ENCODE measurements around the gene CCDC88C.
"Not testable (repeated sequence)": the region's sequence is repeated elsewhere in the genome, so short reads cannot be mapped to it uniquely, and the experiment has no call there.

Gene CCDC88C

DNA sequence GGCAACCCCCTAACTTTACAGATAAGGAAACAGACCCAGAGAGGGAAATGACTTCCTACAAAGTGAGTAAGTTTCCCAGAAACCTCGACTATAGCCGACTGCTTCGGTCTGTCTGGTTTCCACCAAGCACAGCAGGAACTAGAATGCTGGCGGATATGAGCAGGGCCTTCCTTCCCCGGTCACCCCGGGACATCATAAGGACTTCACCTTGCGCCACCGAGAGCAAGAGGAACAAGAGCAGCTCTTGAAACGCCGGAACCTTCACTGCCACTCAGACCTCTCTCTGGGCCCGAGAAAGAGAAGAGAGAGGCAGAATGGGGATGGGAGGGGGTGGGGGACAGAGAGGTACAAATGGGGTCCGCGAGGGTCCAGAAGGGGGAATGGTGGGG, 143.7 kb downstream of the CCDC88C start:
- in situ Hi-C loops (cut with MboI; ENCODE audit: low sequenced_read_pairs) = no loop called here

DNA sequence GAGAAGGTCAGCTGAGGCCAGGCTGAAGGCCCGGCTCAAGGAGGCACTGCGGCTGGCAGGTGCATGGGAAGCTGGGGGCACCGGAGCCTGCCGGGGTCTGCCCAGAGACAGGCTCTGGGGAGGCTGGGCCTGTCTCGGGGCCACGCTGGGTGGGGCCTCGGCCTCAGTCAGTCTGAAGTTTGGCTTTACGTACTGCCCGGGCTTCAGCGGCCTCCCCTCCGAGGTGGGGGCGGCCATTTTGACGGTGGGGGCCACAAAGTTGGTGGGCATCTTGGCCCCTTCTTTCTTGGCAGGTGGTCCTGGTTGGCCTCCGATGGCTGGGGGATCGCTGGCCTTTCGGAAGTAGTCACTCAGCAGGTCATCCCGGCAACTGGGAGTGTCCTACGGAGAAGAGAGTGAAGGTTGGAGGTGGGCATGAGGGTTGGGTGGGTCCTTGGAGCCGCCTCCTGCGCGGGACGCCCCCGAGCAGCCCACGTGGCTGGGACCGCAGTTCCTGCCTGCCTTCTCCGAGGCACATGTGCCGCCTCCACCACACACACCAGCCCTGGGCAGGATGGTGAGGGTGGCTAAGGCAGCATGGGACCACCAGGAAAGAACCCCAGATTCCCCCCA, 144.2 kb downstream of the CCDC88C start:
- in situ Hi-C loops (cut with MboI; ENCODE audit: low sequenced_read_pairs) = no loop called here

DNA sequence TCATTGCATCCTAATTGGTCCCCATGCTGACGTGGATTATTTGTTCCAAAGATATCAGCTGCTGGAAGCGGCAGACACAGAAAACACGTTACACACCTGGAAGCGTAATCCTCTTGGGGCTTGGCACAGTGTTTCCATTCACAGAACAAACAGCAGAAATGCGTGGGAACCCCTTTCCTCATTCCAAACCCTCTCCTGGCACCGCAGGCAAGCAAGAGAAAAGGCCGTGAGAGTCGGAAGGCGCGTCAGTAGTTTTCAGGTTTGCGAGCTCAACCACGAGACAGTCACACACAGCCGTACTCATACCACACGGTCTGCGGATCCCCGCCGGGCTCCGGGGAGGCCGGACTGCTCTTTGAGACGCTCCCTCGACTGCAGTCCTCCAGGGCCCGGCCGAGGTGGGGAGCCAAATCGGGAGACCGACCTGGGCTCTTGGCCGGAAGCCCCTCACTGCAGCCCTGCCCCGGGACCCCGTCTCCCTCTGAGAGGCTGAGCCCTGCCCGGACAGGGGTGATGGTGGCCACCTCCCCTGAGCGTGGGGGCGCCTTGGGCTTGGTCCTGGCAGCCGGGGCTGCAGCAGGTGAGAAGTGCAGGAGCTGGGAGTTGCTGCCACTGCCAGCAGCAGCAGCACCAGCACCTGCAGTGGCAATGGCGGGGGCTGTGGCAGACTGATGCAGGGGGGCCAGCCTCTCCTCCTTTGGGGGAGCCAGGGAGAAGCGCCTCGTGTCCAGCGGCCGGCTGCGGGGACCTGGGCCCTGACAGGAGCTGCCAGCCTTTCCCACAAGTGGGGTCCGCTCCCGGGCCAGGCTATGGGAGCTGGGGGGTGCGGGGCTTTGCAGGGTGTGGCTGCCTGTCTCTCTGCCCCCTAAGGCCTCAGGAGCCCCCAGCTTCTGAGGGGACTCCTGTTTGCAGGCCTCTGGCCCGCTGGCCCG, 145.0 kb downstream of the CCDC88C start:
- in situ Hi-C loops (cut with MboI; ENCODE audit: low sequenced_read_pairs) = no loop called here

DNA sequence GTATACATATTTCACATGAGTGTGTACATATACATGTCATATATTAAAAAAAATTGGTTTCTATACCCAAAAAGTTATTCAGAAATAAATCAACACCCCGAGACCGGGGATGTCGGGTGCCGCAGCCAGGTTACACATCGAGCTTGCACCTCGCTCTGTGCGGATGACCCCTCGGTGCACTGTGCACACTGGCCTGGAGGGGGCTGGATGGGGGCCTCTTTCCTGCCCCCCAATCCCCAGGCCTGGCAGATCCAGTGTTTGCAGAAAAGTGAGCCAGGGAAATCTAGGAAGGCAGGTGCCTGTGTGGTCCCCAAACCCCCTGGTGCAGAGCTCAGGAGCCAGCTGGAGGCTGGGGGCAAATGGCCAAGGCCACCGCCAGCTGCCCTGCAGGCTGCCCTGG, 146.0 kb downstream of the CCDC88C start:
- in situ Hi-C loops (cut with MboI; ENCODE audit: low sequenced_read_pairs) = no loop called here

DNA sequence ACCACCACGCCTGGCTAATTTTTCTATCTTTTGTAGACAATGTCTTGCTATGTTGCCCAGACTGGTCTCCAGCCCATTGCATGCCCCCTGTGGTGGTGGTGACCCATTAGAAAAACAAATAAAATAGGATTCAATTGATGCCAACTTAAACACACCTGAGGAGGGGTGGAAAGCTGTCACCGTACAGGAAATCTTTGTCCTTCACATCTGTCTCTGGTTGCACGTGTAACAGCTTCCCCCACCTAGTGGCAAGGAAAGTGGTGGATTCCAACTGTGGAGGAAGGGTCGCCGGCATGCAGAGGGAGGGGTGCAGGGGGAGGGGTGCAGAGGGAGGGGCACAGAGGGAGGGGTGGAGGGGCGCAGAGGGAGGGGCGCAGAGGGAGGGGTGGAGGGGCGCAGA, 147.0 kb downstream of the CCDC88C start:
- in situ Hi-C loops (cut with MboI; ENCODE audit: low sequenced_read_pairs) = no loop called here

DNA sequence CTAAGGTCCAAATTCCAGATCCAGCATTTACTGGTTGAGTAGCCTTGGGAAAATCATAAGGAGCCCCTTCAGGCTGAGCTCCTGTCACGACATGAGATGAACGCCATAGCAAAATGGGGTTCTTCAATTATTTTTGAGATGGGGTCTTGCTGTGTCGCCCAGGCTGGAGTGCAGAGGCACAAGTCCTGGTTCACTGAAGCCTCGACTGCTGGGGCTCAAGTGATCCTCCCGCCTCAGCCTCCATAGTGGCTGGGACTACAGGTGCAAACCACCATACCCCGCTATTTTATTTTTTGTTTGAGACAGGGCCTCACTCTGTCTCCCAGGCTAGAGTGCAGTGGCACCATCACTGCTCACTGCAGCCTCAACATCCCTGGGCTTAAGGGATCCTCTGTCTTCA, 147.4 kb downstream of the CCDC88C start:
- in situ Hi-C loops (cut with MboI; ENCODE audit: low sequenced_read_pairs) = no loop called here

DNA sequence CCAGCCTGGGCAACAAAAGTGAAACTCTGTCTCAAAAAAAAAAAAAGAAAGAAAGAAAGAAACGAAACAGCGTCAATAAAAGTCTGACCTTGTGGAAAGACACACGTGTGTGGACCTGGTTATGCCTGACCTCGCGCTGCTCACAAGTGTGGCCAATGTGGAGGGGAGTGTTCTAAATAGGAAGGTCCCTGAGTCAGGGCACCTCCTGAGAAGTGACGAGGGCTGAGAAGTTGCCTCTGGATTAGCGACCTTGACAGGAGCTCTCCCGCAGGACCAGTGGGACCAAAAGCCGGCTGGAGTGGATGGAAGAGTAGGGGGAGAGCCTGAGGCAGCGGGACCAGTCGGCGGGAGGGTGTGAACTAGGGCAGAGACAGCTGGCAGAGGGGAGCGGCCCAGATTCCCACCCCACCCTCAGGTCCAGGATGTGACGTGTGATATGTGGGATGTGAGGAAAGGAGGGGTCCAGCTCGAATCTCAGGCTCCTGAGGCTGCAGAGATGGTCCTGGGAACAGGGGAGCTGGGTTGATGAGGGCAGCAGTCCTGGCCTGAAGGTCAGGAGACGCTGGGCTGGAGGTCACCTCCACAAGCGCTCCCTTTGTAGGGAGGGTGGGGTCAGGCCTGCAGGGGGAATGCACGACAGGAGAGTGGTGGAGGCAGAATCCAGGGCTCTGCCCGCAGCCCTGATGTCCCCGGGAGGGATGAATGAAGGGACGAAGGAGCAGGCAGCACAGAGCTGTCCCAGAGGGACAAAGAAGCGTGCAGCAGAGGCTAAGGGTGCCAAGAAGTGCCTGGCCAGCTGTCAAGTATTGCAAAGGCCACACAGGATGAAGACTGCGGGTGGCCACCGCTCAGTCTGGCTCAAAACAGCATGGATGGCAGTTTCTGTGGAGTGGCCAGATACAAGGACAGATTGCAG, 148.3 kb downstream of the CCDC88C start:
- in situ Hi-C loops (cut with MboI; ENCODE audit: low sequenced_read_pairs) = no loop called here

DNA sequence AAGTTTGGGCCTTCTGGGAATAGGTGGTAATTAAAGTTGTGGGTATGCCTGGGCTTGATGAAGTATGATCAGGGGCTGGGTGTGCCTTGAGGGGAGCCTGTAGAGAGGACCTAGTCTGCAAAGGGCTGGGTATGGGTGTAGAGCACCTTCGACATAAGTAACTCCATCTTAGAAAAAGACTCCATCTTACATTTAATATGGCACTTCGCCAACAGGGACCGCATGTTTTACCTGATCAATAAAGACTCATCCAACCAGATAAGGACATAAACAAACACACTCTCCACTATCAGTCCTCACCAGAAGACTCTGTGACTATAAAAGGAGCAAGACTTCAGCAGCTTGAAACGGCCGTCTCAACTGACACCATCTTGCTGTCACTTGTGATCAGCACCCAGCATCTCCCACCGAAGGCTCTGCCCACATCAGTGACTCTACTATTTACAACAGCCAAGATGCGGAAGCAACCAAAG, 149.6 kb downstream of the CCDC88C start:
- in situ Hi-C loops (cut with MboI; ENCODE audit: low sequenced_read_pairs) = no loop called here

DNA sequence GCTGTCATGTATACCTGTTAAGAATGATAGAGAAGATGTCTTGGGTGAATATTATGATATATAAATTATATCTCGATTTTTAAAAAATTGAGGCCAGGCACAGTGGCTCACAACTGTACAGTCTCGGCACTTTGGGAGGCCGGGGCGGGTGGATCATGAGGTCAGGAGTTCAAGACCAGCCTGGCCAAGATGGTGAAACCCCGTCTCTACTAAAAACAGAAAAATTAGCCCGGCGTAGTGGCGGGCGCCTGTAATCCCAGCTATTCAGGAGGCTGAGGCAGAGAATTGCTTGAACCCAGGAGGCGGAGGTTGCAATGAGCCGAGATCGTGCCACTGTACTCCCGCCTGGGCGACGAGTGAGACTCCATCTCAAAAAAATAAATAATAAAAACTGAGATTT, 151.3 kb downstream of the CCDC88C start:
- in situ Hi-C loops (cut with MboI; ENCODE audit: low sequenced_read_pairs) = not testable (repeated sequence)

DNA sequence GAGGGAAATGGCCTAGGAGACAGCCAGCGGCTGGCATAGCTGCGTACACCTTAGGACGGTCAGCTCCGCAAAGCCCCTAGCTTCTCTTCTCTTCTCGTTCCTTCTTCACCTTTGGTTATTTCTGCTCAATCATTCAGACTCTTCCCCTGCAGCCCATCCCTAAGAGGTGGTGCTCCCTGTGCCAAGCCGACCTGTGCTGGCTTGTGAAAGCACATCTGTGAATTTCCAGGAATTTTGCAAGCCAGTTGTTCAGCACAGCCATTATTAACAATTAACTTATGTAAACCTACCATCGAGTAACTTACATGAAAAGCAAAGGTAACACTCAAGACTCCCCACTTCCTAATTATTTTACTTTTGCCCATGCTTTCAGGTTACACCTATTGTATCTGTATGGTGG, 152.2 kb downstream of the CCDC88C start:
- in situ Hi-C loops (cut with MboI; ENCODE audit: low sequenced_read_pairs) = no loop called here

DNA sequence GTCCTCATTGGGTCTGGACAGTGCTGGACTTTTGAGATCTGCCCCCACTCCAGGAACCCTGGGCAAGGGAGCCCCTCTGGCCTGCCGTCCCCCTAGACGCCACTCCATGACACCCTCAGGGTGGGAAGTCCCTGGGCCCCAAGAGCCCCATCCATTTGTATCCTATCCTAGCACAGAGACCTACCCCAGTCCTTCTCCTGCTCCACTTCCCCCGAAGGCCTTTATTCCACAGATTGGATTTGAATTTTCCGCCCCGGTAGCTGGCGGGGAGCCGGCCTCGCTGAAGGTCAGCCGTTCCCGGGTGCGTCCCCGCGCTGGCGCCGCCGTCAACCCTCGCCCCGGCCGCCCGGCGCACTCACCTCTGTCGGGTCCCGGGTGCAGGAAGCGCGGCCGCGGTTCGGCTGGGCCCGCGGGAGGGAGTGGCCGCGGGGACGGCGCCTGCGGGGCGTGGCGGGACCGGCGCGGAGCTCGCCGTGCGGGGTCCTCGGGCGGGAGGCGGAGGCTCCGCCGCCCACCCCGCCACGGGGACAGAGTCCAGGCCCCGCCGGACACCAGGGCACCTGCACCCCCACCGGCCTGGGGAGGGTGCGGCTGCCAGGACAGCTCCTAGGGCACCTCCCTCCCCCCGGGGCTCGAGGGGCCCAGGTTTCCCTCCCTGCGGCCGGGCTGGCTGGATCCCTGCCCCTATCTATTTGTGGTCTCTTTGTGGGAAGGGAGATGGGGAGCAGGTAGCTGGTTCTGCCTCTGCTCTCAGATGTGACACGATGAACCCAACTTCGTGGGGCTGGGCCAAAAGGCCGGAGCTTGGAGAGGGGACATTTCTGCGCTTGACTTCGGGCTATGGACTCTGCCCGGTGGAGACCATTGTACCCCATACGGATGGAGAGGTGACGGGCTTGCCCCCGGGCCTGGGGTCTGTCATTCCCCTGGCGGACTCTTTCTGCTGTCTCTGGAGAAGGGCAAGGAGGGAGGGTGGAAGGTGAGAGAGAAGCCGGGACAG, 153.2 kb downstream of the CCDC88C start:
- in situ Hi-C loops (cut with MboI; ENCODE audit: low sequenced_read_pairs) = no loop called here

DNA sequence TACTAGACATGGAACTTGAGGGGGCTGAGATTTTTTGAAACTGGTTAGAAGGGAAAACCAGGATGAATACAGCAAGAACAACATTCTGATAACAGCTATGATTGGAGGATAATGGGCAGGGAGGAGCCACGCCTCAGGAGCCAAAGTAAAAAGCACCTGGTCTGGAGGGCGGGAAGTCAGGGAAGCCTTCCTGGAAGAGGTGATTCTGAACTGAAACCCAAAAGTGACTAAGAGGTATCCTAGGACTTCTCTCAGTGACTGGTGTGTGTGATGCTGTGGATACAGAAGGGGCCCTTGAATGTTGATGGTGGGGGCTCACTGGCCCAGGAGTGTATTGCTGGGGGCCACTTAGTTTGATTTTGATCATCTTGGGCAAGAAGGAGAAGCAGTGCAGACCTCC, 154.3 kb downstream of the CCDC88C start:
- in situ Hi-C loops (cut with MboI; ENCODE audit: low sequenced_read_pairs) = no loop called here

DNA sequence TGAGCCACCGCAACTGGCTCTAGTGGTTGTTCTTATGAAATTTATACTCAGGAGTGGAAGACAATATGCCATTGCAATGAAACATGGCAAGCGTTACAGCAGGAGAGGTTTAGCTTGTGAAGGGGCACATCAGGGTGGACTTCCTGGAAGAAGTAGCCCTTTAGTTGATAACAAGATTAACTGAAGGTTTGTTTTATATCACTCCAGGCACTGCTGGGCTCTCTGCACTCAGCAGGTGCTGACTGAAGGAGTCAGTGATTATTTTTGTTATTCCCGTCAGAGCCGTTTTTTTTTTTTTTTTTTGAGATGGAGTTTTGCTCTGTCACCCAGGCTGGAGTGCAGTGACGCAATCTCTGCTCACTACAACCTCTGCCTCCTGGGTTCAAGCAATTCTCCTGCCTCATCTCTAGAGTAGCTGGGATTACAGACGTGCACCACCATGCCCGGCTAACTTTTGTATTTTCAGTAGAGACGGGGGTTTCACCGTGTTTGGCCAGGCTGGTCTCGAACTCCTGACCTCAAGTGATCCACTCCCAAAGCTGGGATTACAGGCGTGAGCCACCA, 155.6 kb downstream of the CCDC88C start:
- in situ Hi-C loops (cut with MboI; ENCODE audit: low sequenced_read_pairs) = no loop called here

DNA sequence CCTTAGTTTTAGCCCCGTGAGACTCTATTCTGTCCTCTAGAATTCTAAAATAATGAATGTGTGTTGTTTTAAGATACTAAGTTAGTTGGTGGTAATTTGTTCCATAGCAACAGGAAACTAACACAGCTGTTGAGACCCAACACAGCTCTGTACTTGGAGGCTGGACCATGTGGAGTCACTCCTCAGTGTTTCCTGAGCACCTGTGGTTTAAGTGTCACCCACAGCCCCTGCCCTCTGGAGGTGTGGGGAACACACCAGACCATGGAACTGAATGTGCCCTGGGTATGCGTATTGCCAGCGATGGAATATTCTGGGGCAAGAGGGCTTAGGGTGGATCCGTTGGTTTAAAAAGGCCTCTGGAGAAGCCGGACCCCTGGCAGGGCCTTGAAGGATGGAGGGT, 156.5 kb downstream of the CCDC88C start:
- in situ Hi-C loops (cut with MboI; ENCODE audit: low sequenced_read_pairs) = no loop called here

DNA sequence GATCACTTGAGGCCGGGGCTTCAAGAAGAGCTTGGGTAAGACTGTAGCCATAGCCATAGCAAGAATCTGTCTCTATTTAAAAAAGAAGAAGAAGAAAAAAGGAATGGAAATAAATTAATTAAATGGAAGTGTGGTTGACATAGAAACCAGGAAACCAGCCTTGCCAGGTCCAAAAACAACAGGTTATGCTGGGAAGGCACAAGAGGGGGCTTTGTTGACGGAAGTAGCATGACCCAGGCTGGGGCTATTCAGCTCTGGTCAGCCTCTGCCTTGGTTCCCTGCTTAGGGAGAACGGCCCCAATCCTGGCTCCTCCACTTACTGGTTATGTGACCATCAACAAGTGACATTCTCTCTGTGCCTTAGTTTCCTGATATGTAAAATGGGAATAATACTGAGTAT, 158.7 kb downstream of the CCDC88C start:
- in situ Hi-C loops (cut with MboI; ENCODE audit: low sequenced_read_pairs) = no loop called here

DNA sequence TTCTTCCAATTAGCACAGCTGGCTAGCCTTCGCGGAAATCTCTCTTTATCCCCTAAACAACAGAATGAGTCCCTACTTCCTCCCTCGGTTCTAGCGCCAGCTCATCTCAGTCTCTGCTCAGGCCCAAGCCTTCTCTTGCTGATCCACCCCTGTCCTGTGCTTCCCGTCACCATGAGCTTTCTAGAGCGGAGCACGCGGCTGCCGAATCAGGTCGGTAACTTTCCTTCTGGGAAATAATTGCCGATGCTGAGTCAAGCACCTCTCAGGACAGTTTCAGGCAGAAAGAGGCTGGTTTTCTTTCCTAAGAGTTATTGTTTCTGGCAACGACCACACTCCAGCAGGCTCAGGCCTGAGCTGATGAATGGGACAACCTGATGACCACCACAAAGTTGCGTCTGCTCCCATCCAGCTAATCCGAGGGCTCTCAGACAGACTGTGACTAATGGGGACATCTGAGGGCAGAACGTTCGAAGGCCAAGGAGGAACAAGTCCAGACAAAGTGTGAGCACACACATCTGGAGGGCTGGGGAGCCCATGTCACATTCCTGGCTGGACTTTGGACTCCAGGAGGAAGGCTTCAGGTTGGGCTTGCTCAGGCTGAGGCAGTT, 159.5 kb downstream of the CCDC88C start:
- in situ Hi-C loops (cut with MboI; ENCODE audit: low sequenced_read_pairs) = no loop called here

DNA sequence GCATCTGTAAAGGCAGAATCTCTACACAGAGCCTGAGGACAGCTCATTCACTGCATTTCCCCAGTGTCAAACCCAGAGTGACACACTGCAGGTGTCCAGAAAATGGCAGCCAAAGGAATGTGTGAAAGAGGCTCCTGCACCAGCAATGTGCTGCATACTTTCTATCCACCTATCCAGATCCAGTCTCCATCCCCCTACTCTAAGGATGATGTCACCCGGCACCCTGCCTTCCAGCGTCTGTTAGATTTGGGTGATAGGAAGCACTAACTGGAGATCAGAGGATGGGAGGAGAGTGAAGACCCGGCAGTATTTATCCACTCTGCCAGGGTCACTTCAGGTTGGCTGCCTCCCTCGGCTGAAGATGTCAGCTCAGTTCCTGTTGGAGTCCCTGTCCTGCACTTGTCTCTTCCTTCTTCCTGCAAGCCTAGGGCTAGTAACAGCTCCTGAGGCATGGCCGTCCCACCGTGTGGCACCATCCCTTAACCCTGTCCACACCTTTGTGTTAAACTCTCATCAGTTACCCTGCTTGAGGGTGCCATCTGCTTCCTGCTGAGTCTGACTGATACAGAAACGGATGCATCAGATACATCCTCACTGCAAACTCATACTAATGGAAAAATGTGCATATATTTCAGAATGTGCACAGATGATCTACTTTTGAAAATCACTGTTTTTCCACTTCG, 160.2 kb downstream of the CCDC88C start:
- in situ Hi-C loops (cut with MboI; ENCODE audit: low sequenced_read_pairs) = no loop called here

DNA sequence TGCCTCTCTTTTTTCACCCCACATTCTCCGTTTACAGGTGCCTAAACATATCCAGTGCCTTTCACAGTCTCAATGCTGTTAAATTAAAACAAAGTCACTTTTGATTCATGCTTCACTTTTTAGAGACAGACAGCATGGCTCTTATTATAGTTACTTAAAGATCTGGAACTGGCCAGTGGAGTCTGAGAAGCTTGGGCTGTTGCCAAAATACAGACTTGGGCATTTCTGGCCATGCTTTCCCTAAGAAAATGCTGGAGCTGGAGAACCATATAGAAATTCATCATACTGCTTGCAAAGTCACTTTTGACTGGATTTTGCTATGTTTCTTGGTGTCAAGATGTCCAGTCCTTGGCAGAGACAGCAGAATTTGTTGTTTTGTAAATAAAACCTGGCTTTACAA, 161.0 kb downstream of the CCDC88C start:
- in situ Hi-C loops (cut with MboI; ENCODE audit: low sequenced_read_pairs) = no loop called here

Data from hTERT RPE-1 (cell line).